Type B pancreatic cell (in vitro differentiated cells): ENCODE measurements around the gene HABP4. TPM values are rescaled to one million over a fixed set of nuclear protein-coding genes. Genes with fewer than 3 reads are reported as not detected.

Source experiments
- DNase-seq: peaks from one replicate; pipeline ENCODE4 v3.0.0; 2021; ENCODE audit warnings: mixed read lengths; ENCODE audit not compliant: unreplicated experiment; ENCODE audit errors: extremely low spot score
- H3K27ac Mint-ChIP-seq: 2 replicates; pipeline ENCODE4 v1.8.0; 2021; ENCODE audit warnings: mild to moderate bottlenecking, mixed read lengths
- H3K27me3 Mint-ChIP-seq: 2 replicates; pipeline ENCODE4 v1.8.0; 2021; ENCODE audit warnings: mixed read lengths
- H3K36me3 Mint-ChIP-seq: 2 replicates; pipeline ENCODE4 v1.8.0; 2021; ENCODE audit warnings: mixed read lengths
- H3K4me1 Mint-ChIP-seq: one replicate; pipeline ENCODE4 v1.8.0; 2021; ENCODE audit warnings: mixed read lengths; ENCODE audit not compliant: unreplicated experiment
- H3K4me3 Mint-ChIP-seq: 2 replicates; pipeline ENCODE4 v1.8.0; 2021; ENCODE audit warnings: mild to moderate bottlenecking, mixed read lengths
- H3K9me3 Mint-ChIP-seq: 2 replicates; pipeline ENCODE4 v1.8.0; 2021; ENCODE audit warnings: mixed read lengths
- total RNA-seq: library from RNA; stranded (reverse); gene quantifications from 2 replicates; pipeline ENCODE4 v1.2.1, GENCODE V29; 2021; ENCODE audit warnings: low replicate concordance
- TF ChIP-seq, protein P1 (sequence below): fragments of 200-600 bp; sonication (generic); conservative IDR thresholded peaks from 2 replicates; pipeline ENCODE4 v1.5.0; 2021; ENCODE audit warnings: antibody characterized with exemption, mild to moderate bottlenecking

HABP4 gene
- total RNA-seq, 1 donor from 2014 or later, result 19.4 TPM

DNA sequence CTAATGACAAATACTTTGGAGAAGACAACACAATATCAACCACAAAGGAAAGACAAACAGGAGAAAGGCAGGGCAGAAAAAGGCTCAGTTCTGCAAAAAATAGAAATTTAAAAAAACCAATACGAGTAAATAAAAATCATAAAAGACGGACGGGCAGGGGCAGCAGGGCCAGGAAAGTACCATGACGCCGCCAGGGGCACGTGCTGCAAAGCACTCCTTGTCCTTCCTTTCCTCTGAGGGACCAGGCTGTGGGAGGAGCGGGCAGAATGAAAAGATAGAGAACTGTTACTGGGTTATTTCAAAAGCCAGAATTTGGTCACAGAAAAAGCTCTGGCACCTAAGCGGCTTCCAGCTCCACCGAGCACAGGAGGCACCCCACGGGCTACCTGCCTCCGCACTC, 53.9 kb downstream of the HABP4 start:
- no peak overlapping the region for H3K27ac Mint-ChIP-seq
- DNase-seq, result no peak
- H3K4me1 Mint-ChIP-seq, result peaks cover 5% of the 10 kb centered on the region
- TF ChIP-seq, protein P1, sequence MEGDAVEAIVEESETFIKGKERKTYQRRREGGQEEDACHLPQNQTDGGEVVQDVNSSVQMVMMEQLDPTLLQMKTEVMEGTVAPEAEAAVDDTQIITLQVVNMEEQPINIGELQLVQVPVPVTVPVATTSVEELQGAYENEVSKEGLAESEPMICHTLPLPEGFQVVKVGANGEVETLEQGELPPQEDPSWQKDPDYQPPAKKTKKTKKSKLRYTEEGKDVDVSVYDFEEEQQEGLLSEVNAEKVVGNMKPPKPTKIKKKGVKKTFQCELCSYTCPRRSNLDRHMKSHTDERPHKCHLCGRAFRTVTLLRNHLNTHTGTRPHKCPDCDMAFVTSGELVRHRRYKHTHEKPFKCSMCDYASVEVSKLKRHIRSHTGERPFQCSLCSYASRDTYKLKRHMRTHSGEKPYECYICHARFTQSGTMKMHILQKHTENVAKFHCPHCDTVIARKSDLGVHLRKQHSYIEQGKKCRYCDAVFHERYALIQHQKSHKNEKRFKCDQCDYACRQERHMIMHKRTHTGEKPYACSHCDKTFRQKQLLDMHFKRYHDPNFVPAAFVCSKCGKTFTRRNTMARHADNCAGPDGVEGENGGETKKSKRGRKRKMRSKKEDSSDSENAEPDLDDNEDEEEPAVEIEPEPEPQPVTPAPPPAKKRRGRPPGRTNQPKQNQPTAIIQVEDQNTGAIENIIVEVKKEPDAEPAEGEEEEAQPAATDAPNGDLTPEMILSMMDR, result no peak
- no peaks in the 10 kb centered on the region for H3K27me3 Mint-ChIP-seq
- no peaks in the 10 kb centered on the region for H3K9me3 Mint-ChIP-seq
- no peak overlapping the region for H3K4me3 Mint-ChIP-seq
- peaks cover 11% of the 10 kb centered on the region for H3K36me3 Mint-ChIP-seq

DNA sequence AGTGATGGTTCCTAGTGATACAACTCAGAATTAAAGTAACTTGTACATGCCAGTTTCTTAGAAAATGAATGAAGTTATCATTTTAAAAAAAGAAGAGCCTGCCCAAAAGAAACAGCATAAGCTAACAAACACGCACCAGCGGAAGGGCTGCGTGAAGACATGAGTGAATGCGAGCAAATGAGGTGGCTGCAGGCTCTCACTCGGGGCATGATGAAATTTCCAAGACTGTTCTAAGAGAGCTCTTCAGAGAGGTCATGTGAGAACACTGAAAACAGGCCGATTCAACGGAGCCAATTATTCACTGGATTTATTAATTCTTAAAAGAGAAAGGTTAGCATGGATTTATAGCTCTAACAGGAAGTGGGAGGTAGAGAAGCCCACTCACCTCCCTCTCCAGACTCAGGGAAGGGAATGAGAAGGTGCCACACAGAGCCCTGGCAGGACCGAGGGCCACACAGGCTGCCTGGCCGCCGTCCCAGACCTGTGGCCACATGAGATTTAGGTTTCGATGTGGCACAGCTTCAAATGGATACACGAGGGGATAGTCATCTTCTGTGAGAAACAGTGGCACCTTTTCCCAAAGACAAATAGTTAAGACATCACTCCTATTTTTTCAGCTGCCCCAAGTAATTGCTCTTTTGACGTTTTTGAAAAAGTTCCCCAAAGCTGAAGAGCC, 55.5 kb downstream of the HABP4 start:
- Mint-ChIP-seq H3K27ac (no peak overlapping the region), H3K4me3 (no peak overlapping the region), H3K9me3 (no peaks in the 10 kb centered on the region), H3K27me3 (no peaks in the 10 kb centered on the region), H3K4me1 (peaks cover 5% of the 10 kb centered on the region), H3K36me3 (peaks cover 14% of the 10 kb centered on the region)
- TF ChIP-seq, protein P1, result no peak
- no peak for DNase-seq

DNA sequence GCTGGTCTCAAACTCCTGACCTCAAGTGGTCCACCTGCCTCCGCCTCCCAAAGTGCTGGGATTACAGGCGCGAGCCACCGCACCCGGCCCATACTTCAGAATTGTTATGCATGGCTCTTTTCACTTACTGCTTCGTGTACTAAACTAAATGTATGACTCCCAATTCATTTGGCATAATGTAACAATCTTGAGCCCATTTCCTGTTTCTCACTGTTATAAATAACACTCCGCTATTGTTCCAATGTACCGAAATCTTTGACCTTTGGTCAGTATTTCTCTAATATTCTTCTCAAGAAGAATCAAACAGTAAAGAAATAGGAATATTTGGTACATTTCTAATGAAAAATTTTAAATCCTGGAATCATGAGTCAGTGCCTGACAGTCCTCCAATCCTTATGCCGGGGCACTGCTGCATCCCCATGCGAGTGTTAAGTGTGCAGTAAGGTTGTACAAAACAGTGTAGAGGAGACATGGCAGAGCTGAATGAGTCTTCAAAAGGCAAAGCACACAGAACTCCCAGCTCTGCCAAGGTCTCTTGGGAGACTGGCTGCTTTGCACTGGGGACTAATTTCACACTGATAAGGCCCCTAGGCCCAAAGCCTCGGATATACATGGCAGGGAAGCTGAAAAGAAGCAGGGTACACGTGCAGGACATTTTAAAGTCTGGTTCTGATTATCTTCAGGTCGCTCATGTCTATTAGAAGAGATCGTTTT, 58.4 kb downstream of the HABP4 start:
- Mint-ChIP-seq H3K27ac (no peak overlapping the region), H3K27me3 (no peaks in the 10 kb centered on the region), H3K9me3 (no peaks in the 10 kb centered on the region), H3K4me3 (no peak overlapping the region), H3K36me3 (peaks cover 16% of the 10 kb centered on the region), H3K4me1 (no peaks in the 10 kb centered on the region)
- TF ChIP-seq, protein P1, result no peak
- DNase-seq, result no peak

DNA sequence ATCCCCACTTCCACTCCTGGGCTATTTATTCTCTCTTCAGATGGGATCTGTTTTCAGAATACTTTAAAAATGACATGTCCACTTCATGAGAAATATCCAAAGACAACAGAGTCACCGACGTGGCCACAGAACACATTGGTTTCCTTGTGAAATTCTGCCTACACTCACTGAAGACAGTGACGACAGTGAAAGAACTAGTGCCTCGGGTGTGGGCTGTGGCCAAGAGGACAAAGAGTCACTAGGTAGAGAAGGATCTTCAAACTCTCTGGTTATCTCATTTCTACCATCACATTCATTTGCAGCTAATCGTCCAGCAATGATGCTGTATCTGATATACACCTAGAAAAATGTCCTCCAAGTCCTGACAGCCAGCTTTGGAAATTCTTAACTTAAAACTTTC, 59.1 kb downstream of the HABP4 start:
- no peak overlapping the region for H3K27ac Mint-ChIP-seq
- TF ChIP-seq, protein P1, result no peak
- no peaks in the 10 kb centered on the region for H3K27me3 Mint-ChIP-seq
- H3K4me1 Mint-ChIP-seq, result no peaks in the 10 kb centered on the region
- peaks cover 18% of the 10 kb centered on the region for H3K36me3 Mint-ChIP-seq
- no peak for DNase-seq
- H3K9me3 Mint-ChIP-seq, result no peaks in the 10 kb centered on the region
- no peak overlapping the region for H3K4me3 Mint-ChIP-seq

DNA sequence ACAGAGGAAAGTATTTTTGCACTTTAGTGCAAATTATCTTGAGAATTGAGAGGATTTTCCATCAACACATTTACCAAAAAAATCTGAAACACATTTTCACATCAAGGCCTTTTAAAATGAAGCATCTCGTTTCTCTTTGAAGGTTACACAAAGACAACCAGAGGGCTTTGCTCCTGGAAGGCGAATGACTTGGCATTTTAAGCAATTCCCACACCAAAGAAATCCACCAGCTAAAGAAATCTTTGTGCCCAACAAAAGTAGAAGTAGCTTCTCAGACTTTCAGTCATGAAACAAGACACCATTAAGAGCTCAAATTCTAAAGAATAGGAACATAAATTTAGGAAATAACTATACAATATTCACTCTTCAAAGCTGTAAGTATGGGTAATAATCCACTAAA, 59.9 kb downstream of the HABP4 start:
- no peaks in the 10 kb centered on the region for H3K9me3 Mint-ChIP-seq
- DNase-seq, result no peak
- H3K36me3 Mint-ChIP-seq, result peaks cover 18% of the 10 kb centered on the region
- peaks cover 2% of the 10 kb centered on the region for H3K4me1 Mint-ChIP-seq
- TF ChIP-seq, protein P1, result no peak
- H3K27ac Mint-ChIP-seq, result no peak overlapping the region
- H3K4me3 Mint-ChIP-seq, result no peak overlapping the region
- no peaks in the 10 kb centered on the region for H3K27me3 Mint-ChIP-seq
